Epithelial cell of prostate (primary cell): ENCODE data around the gene DMBX1.

Experiments used
- DNase-seq: peaks from one replicate; pipeline ENCODE4 v3.0.0-alpha.2; 2011; ENCODE audit warnings: low read depth, low spot score
- H3K27ac ChIP-seq: fragments of 450-650 bp; 2 replicates; pipeline ENCODE4 v1.5.1; 2017; ENCODE audit warnings: mild to moderate bottlenecking

DMBX1 gene

GRCh38 chr1:46496505-46496904 lies 6.9 kb downstream of the DMBX1 start:
- no peak overlapping the region for H3K27ac ChIP-seq
- DNase-seq, result no peak

GRCh38 chr1:46497020-46497419 lies 7.4 kb downstream of the DMBX1 start:
- no peak for DNase-seq
- H3K27ac ChIP-seq, result no peak overlapping the region

- H3K27ac ChIP-seq, result no peak overlapping the region
- no peak for DNase-seq
Measured at GRCh38 chr1:46497665-46498064, 8.0 kb downstream of the DMBX1 start.

- DNase-seq, result no peak
- no peak overlapping the region for H3K27ac ChIP-seq
Measured at GRCh38 chr1:46501528-46501927, 11.9 kb downstream of the DMBX1 start.

- no peak for DNase-seq
- H3K27ac ChIP-seq, result no peak overlapping the region
Measured at GRCh38 chr1:46503421-46503820, 13.8 kb downstream of the DMBX1 start.

GRCh38 chr1:46506470-46507219 lies 17.0 kb downstream of the DMBX1 start:
- no peak overlapping the region for H3K27ac ChIP-seq
- no peak for DNase-seq

- no peak for DNase-seq
Measured at GRCh38 chr1:46508757-46509156, 19.1 kb downstream of the DMBX1 start.

GRCh38 chr1:46510341-46510997 lies 20.8 kb downstream of the DMBX1 start:
- H3K27ac ChIP-seq, result no peak overlapping the region
- no peak for DNase-seq

More at GRCh38 chr1:46508757-46509156, 19.1 kb downstream of the DMBX1 start:
- H3K27ac ChIP-seq, result no peak overlapping the region

- no peak overlapping the region for H3K27ac ChIP-seq
- no peak for DNase-seq
Measured at GRCh38 chr1:46510998-46511365, 21.3 kb downstream of the DMBX1 start.

GRCh38 chr1:46512135-46512791 lies 22.6 kb downstream of the DMBX1 start:
- no peak overlapping the region for H3K27ac ChIP-seq
- DNase-seq, result no peak

GRCh38 chr1:46512792-46513190 lies 23.2 kb downstream of the DMBX1 start:
- no peak for DNase-seq

GRCh38 chr1:46513536-46513935 lies 23.9 kb downstream of the DMBX1 start:
- DNase-seq, result no peak

More at GRCh38 chr1:46512792-46513190, 23.2 kb downstream of the DMBX1 start:
- H3K27ac ChIP-seq, result no peak overlapping the region

GRCh38 chr1:46515576-46515975 lies 25.9 kb downstream of the DMBX1 start:
- H3K27ac ChIP-seq, result no peak overlapping the region
- no peak for DNase-seq

More at GRCh38 chr1:46513536-46513935, 23.9 kb downstream of the DMBX1 start:
- no peak overlapping the region for H3K27ac ChIP-seq

- H3K27ac ChIP-seq, result no peak overlapping the region
- DNase-seq, result no peak
Measured at GRCh38 chr1:46516200-46516950, 26.7 kb downstream of the DMBX1 start.

- peak overlapping the region; percentile 22 for H3K27ac ChIP-seq
- DNase-seq, result no peak
Measured at GRCh38 chr1:46517010-46517600, 27.5 kb downstream of the DMBX1 start.

GRCh38 chr1:46517932-46518498 lies 28.4 kb downstream of the DMBX1 start:
- DNase-seq, result no peak

GRCh38 chr1:46519209-46519608 lies 29.6 kb downstream of the DMBX1 start:
- H3K27ac ChIP-seq, result no peak overlapping the region
- DNase-seq, result no peak

More at GRCh38 chr1:46517932-46518498, 28.4 kb downstream of the DMBX1 start:
- no peak overlapping the region for H3K27ac ChIP-seq

GRCh38 chr1:46520063-46520911 lies 30.7 kb downstream of the DMBX1 start:
- DNase-seq, result no peak

GRCh38 chr1:46521414-46521813 lies 31.8 kb downstream of the DMBX1 start:
- peak overlapping the region; percentile 65 for H3K27ac ChIP-seq
- no peak for DNase-seq

More at GRCh38 chr1:46520063-46520911, 30.7 kb downstream of the DMBX1 start:
- H3K27ac ChIP-seq, result peak overlapping the region; percentile 65
